Mesothelial cell of epicardium (in vitro differentiated cells): ENCODE measurements around the gene IRF2. TPM values are rescaled to one million over a fixed set of nuclear protein-coding genes. Genes with fewer than 3 reads are reported as not detected.
"Not testable (repeated sequence)": the region's sequence is repeated elsewhere in the genome, so short reads cannot be mapped to it uniquely, and the experiment has no call there.

Experiments
- DNase-seq, 2 experiments: peaks; one replicate each; pipeline ENCODE4 v3.0.0; 2021; ENCODE audit warnings: low spot score in 2 of 2; ENCODE audit not compliant: unreplicated experiment in 2 of 2
- H3K27ac Mint-ChIP-seq: 2 replicates; pipeline ENCODE4 v1.8.0; 2021; ENCODE audit warnings: mixed read lengths
- H3K27me3 Mint-ChIP-seq: 2 replicates; pipeline ENCODE4 v1.8.0; 2021; ENCODE audit warnings: low read depth, mixed read lengths
- H3K36me3 Mint-ChIP-seq: 2 replicates; pipeline ENCODE4 v1.8.0; 2021; ENCODE audit warnings: mixed read lengths
- H3K4me1 Mint-ChIP-seq: 2 replicates; pipeline ENCODE4 v1.8.0; 2021; ENCODE audit warnings: mixed read lengths
- H3K4me3 Mint-ChIP-seq: 2 replicates; pipeline ENCODE4 v1.8.0; 2021; ENCODE audit warnings: mild to moderate bottlenecking, moderate library complexity, mixed read lengths
- H3K9me3 Mint-ChIP-seq: 2 replicates; pipeline ENCODE4 v1.8.0; 2021; ENCODE audit warnings: mixed read lengths
- CTCF ChIP-seq: fragments of 200-600 bp; sonication (generic); IDR thresholded peaks from one replicate; pipeline ENCODE4 v1.5.0; 2021; ENCODE audit warnings: antibody characterized with exemption; ENCODE audit not compliant: unreplicated experiment
- total RNA-seq: library from RNA; stranded (reverse); gene quantifications from 3 replicates; pipeline ENCODE4 v1.2.1, GENCODE V29; 2021

Gene IRF2
- total RNA-seq, 1 donor from 2014 or later = 15.8 TPM

- DNase-seq = no peak
- H3K4me1 Mint-ChIP-seq = peaks cover 45% of the 10 kb centered on the region
- peak overlapping the region; percentile 95 for H3K27ac Mint-ChIP-seq
- H3K36me3 Mint-ChIP-seq = no peaks in the 10 kb centered on the region
- H3K27me3 Mint-ChIP-seq = no peaks in the 10 kb centered on the region
- TF ChIP-seq CTCF = no peak
- H3K4me3 Mint-ChIP-seq = no peak overlapping the region
- peaks cover 6% of the 10 kb centered on the region for H3K9me3 Mint-ChIP-seq
These were observed 126.8 kb downstream of the IRF2 start for GRCh38 chr4:184347251-184348239.

- H3K4me1 Mint-ChIP-seq = peaks cover 45% of the 10 kb centered on the region
- no peak for DNase-seq
- peak overlapping the region; percentile 95 for H3K27ac Mint-ChIP-seq
- no peaks in the 10 kb centered on the region for H3K27me3 Mint-ChIP-seq
- no peak for TF ChIP-seq CTCF
- H3K36me3 Mint-ChIP-seq = no peaks in the 10 kb centered on the region
- H3K4me3 Mint-ChIP-seq = no peak overlapping the region
- peaks cover 6% of the 10 kb centered on the region for H3K9me3 Mint-ChIP-seq
These were observed 127.7 kb downstream of the IRF2 start for GRCh38 chr4:184346682-184347081.

GRCh38 chr4:184346273-184346672 lies 128.1 kb downstream of the IRF2 start:
- not testable (repeated sequence) for H3K36me3 Mint-ChIP-seq, DNase-seq, H3K27me3 Mint-ChIP-seq, H3K9me3 Mint-ChIP-seq, H3K27ac Mint-ChIP-seq, H3K4me3 Mint-ChIP-seq
- peaks cover 45% of the 10 kb centered on the region for H3K4me1 Mint-ChIP-seq

GRCh38 chr4:184345573-184345922 lies 128.8 kb downstream of the IRF2 start:
- no peak for DNase-seq
- Mint-ChIP-seq H3K27ac (peak overlapping the region; percentile 19), H3K4me1 (peaks cover 45% of the 10 kb centered on the region)

GRCh38 chr4:184344899-184345572 lies 129.3 kb downstream of the IRF2 start:
- Mint-ChIP-seq H3K27ac (peak overlapping the region; percentile 19), H3K9me3 (no peaks in the 10 kb centered on the region), H3K4me3 (no peak overlapping the region), H3K36me3 (no peaks in the 10 kb centered on the region), H3K4me1 (peaks cover 45% of the 10 kb centered on the region), H3K27me3 (no peaks in the 10 kb centered on the region)
- no peak for DNase-seq
- no peak for TF ChIP-seq CTCF

More at GRCh38 chr4:184345573-184345922, 128.8 kb downstream of the IRF2 start:
- no peaks in the 10 kb centered on the region for H3K36me3 Mint-ChIP-seq
- H3K4me3 Mint-ChIP-seq = no peak overlapping the region
- no peaks in the 10 kb centered on the region for H3K27me3 Mint-ChIP-seq
- no peaks in the 10 kb centered on the region for H3K9me3 Mint-ChIP-seq
- no peak for TF ChIP-seq CTCF

- no peak for DNase-seq
- Mint-ChIP-seq H3K27ac (no peak overlapping the region), H3K9me3 (no peaks in the 10 kb centered on the region), H3K4me3 (peak overlapping the region; percentile 88), H3K36me3 (no peaks in the 10 kb centered on the region), H3K27me3 (no peaks in the 10 kb centered on the region), H3K4me1 (peaks cover 41% of the 10 kb centered on the region)
- no peak for TF ChIP-seq CTCF
These were observed 129.9 kb downstream of the IRF2 start for GRCh38 chr4:184344435-184344834.
